PC-3 (cell line): ENCODE results near the gene GNAI2. TPM values are rescaled to one million over a fixed set of nuclear protein-coding genes. Genes with fewer than 3 reads are reported as not detected.

Source experiments
- ATAC-seq: fragments of 200-7000 bp; cut with Tn5 transposase; 2 replicates; pipeline ENCODE4 v1.9.1; 2020; ENCODE audit warnings: mild to moderate bottlenecking, moderate library complexity
- BruUV-seq: library from RNA; stranded (reverse); fragments of 400-500 nt; replicated peaks from 2 replicates; lab custom pipeline; 2021; lab: Mats Ljungman, UMichigan
- CTCF ChIA-PET: fragments of 300-600 bp; sonication (Branson Sonifier 250); formaldehyde crosslinking; loops from one replicate; lab custom pipeline; 2022; ENCODE audit warnings: antibody characterized with exemption; lab: Charles Lee
- POLR2A ChIA-PET: fragments of 300-600 bp; sonication (Branson Sonifier 250); formaldehyde crosslinking; loops from one replicate; lab custom pipeline; 2022; ENCODE audit warnings: antibody characterized with exemption; ENCODE audit not compliant: unreplicated experiment; lab: Charles Lee
- DNase-seq: peaks from one replicate; pipeline ENCODE4 v3.0.0-alpha.2; 2015
- H2AFZ ChIP-seq: fragments of 300-600 bp; sonication (generic); 2 replicates; pipeline ENCODE4 v1.6.0; 2016; ENCODE audit warnings: antibody characterized with exemption, low read length
- H3F3A ChIP-seq: fragments of 300-600 bp; sonication (generic); one replicate; pipeline ENCODE4 v1.6.0; 2017; ENCODE audit warnings: antibody characterized with exemption, low read length, control low read depth, mild to moderate bottlenecking; ENCODE audit not compliant: unreplicated experiment
- H3K27ac ChIP-seq: fragments of 300-600 bp; sonication (generic); 2 replicates; pipeline ENCODE4 v1.5.1; 2016; ENCODE audit warnings: mild to moderate bottlenecking, low read length
- H3K27me3 ChIP-seq: fragments of 300-600 bp; sonication (generic); 2 replicates; pipeline ENCODE4 v1.6.1; 2016; ENCODE audit warnings: low read length, mixed read lengths
- H3K36me3 ChIP-seq: fragments of 300-600 bp; sonication (generic); 2 replicates; pipeline ENCODE4 v1.6.1; 2016; ENCODE audit warnings: low read depth, mixed run types, low read length, mixed read lengths
- H3K4me1 ChIP-seq: fragments of 300-600 bp; sonication (generic); 2 replicates; pipeline ENCODE4 v1.5.1; 2016; ENCODE audit warnings: low read length; ENCODE audit not compliant: insufficient read depth
- H3K4me2 ChIP-seq: fragments of 300-600 bp; sonication (generic); 2 replicates; pipeline ENCODE4 v1.6.0; 2016; ENCODE audit warnings: low read length
- H3K4me3 ChIP-seq: fragments of 300-600 bp; sonication (generic); 2 replicates; pipeline ENCODE4 v1.5.1; 2016; ENCODE audit warnings: mild to moderate bottlenecking, low read length, mixed read lengths
- H3K79me2 ChIP-seq: fragments of 300-600 bp; sonication (generic); 2 replicates; pipeline ENCODE4 v1.6.1; 2017; ENCODE audit warnings: low read length, mixed read lengths
- H3K9ac ChIP-seq: fragments of 300-600 bp; sonication (generic); 2 replicates; pipeline ENCODE4 v1.6.0; 2016; ENCODE audit warnings: mild to moderate bottlenecking, low read length
- H3K9me2 ChIP-seq: fragments of 300-600 bp; sonication (generic); replicated peaks from 2 replicates; pipeline ENCODE4 v1.6.1; 2016; ENCODE audit warnings: mixed run types, low read length, mixed read lengths
- H3K9me3 ChIP-seq: fragments of 300-600 bp; sonication (generic); 2 replicates; pipeline ENCODE4 v1.6.1; 2016; ENCODE audit warnings: low read length, mixed read lengths
- H4K20me1 ChIP-seq: fragments of 300-600 bp; sonication (generic); 2 replicates; pipeline ENCODE4 v1.6.1; 2016; ENCODE audit warnings: low read length, mixed read lengths
- EZH2 ChIP-seq: fragments of 300-600 bp; sonication (generic); IDR thresholded peaks from one replicate; pipeline ENCODE4 v1.6.1; 2017; ENCODE audit warnings: antibody characterized with exemption, mild to moderate bottlenecking, low read length; ENCODE audit not compliant: unreplicated experiment
- EZH2phosphoT487 ChIP-seq: fragments of 300-600 bp; sonication (generic); IDR thresholded peaks from 2 replicates; pipeline ENCODE4 v1.6.1; 2018; ENCODE audit warnings: mild to moderate bottlenecking, antibody characterized with exemption, low read length, borderline replicate concordance
- intact Hi-C: fragments of 100-400 bp; cut with micrococcal nuclease; formaldehyde crosslinking; loops from 2 replicates; pipeline ENCODE4 v1.9.0; 2023
- total RNA-seq: library from RNA; depleted of rRNA; stranded (reverse); fragments of >200 nt; gene quantifications from 2 replicates; pipeline ENCODE4 v1.2.3, GENCODE V29; 2014
- TF ChIP-seq, protein P1 (sequence below): fragments of 300-600 bp; sonication (generic); conservative IDR thresholded peaks from 2 replicates; pipeline ENCODE4 v1.5.1; 2017; ENCODE audit warnings: antibody characterized with exemption, low read depth, mild to moderate bottlenecking, low read length

GNAI2 gene
- total RNA-seq, 1 experiment from 2014 or later = 221 TPM

- Histone ChIP-seq H3K9me2 (no peaks in the 10 kb centered on the region), H3F3A (no peaks in the 10 kb centered on the region), H4K20me1 (no peaks in the 10 kb centered on the region), H3K79me2 (no peaks in the 10 kb centered on the region), H3K4me2 (no peak overlapping the region), H3K27me3 (no peaks in the 10 kb centered on the region), H3K9ac (no peak overlapping the region), H3K4me1 (no peaks in the 10 kb centered on the region; the same call in 1 of the 2 replicates), H2AFZ (no peak overlapping the region), H3K36me3 (no peaks in the 10 kb centered on the region), H3K4me3 (no peak overlapping the region), H3K9me3 (no peaks in the 10 kb centered on the region), H3K27ac (no peak overlapping the region)
- no TSS peak for BruUV-seq
- DNase-seq (no peak), ATAC-seq (no peak)
- TF ChIP-seq EZH2phosphoT487 = no peak
- TF ChIP-seq, protein P1, sequence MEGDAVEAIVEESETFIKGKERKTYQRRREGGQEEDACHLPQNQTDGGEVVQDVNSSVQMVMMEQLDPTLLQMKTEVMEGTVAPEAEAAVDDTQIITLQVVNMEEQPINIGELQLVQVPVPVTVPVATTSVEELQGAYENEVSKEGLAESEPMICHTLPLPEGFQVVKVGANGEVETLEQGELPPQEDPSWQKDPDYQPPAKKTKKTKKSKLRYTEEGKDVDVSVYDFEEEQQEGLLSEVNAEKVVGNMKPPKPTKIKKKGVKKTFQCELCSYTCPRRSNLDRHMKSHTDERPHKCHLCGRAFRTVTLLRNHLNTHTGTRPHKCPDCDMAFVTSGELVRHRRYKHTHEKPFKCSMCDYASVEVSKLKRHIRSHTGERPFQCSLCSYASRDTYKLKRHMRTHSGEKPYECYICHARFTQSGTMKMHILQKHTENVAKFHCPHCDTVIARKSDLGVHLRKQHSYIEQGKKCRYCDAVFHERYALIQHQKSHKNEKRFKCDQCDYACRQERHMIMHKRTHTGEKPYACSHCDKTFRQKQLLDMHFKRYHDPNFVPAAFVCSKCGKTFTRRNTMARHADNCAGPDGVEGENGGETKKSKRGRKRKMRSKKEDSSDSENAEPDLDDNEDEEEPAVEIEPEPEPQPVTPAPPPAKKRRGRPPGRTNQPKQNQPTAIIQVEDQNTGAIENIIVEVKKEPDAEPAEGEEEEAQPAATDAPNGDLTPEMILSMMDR = no peak
- no peak for TF ChIP-seq EZH2
- CTCF ChIA-PET = interaction anchor here (3.4 kb wide), 1 partner anchor 30 kb away, joined by 22 read pairs; no protein-coding TSS in a partner anchor
- POLR2A ChIA-PET = no interaction called here
- intact Hi-C loops = loop anchor here (5.0 kb wide), 1 partner anchor 126 kb away; the partner anchor contains the start of gene HYAL2
These were observed 39.7 kb upstream of the GNAI2 start for GRCh38 chr3:50196253-50196801.

GRCh38 chr3:50201573-50202315 lies 34.3 kb upstream of the GNAI2 start:
- Histone ChIP-seq H2AFZ (no peak overlapping the region), H3K4me1 (no peaks in the 10 kb centered on the region), H3K9me3 (no peaks in the 10 kb centered on the region), H3K36me3 (no peaks in the 10 kb centered on the region), H3K4me3 (no peak overlapping the region), H3K9ac (no peak overlapping the region), H3K4me2 (no peak overlapping the region), H3K9me2 (no peaks in the 10 kb centered on the region), H3K27ac (no peak overlapping the region), H3F3A (no peaks in the 10 kb centered on the region), H3K79me2 (no peaks in the 10 kb centered on the region), H4K20me1 (no peaks in the 10 kb centered on the region), H3K27me3 (0 out of 2 replicates have a peak, but pooled peaks cover 10% of the 10 kb centered on the region)
- BruUV-seq = no TSS peak
- ChIA-PET CTCF (no interaction called here), POLR2A (no interaction called here)
- intact Hi-C loops = no loop called here
- no peak for TF ChIP-seq EZH2phosphoT487
- TF ChIP-seq, protein P1 = no peak
- no peak for TF ChIP-seq EZH2
- DNase-seq (no peak), ATAC-seq (peak; percentile 27; the same call in 1 of the 2 replicates)
